Cardiac muscle cell (in vitro differentiated cells and primary cell): Measurements from ENCODE around the gene ZNF610. TPM values are rescaled to one million over a fixed set of nuclear protein-coding genes. Genes with fewer than 3 reads are reported as not detected.
"Not testable (repeated sequence)": the region's sequence is repeated elsewhere in the genome, so short reads cannot be mapped to it uniquely, and the experiment has no call there.

Experiments
- DNase-seq, 2 donors: peaks; one replicate each; pipeline versions ENCODE4 v3.0.0 to v3.0.0-alpha.2; 2010 to 2017; ENCODE audit warnings: low read depth in 1 of 2, low spot score in 1 of 2
- H3K27ac ChIP-seq: fragments of 200-600 bp; sonication (generic); 2 replicates; pipeline ENCODE4 v1.5.1; 2016
- H3K27me3 ChIP-seq: fragments of 200-600 bp; sonication (generic); 2 replicates; pipeline ENCODE4 v1.6.0; 2016; ENCODE audit warnings: control low read depth
- H3K36me3 ChIP-seq: fragments of 200-600 bp; sonication (generic); 2 replicates; pipeline ENCODE4 v1.5.1; 2016; ENCODE audit warnings: control low read depth
- H3K4me1 ChIP-seq: fragments of 200-600 bp; sonication (generic); 2 replicates; pipeline ENCODE4 v1.8.1; 2017; ENCODE audit warnings: low read depth, mild to moderate bottlenecking, mixed run types
- H3K4me3 ChIP-seq: fragments of 200-600 bp; sonication (generic); 2 replicates; pipeline ENCODE4 v1.5.1; 2016; ENCODE audit warnings: mild to moderate bottlenecking
- H3K9me3 ChIP-seq: fragments of 200-600 bp; sonication (generic); 2 replicates; pipeline ENCODE4 v1.5.1; 2017; ENCODE audit warnings: low read depth, mild to moderate bottlenecking, control low read depth
- CTCF ChIP-seq: IDR thresholded peaks from 2 replicates; pipeline ENCODE4 v1.5.1; 2012; ENCODE audit warnings: low read depth, mild to moderate bottlenecking, low read length
- polyA plus RNA-seq: library from polyadenylated mRNA; unstranded; fragments of >200 nt; fragmentation: Nextera tagmentation; extraction: Ambion mirVana; gene quantifications from 2 replicates; pipeline ENCODE4 v1.2.1, GENCODE V29; 2016
- total RNA-seq: library from RNA; depleted of rRNA; stranded (reverse); fragments of >200 nt; gene quantifications from 2 replicates; pipeline ENCODE4 v1.2.3, GENCODE V29; 2016

ZNF610 gene
- total and polyA plus RNA-seq, 2 experiments from 2014 or later, result 14.3 to 15.7 TPM

GRCh38 chr19:52336791-52337381 is 843 bp downstream of the ZNF610 start:
- peak overlapping the region; percentile 92 for H3K27ac ChIP-seq
- H3K4me1 ChIP-seq, result peaks cover 14% of the 10 kb centered on the region
- H3K36me3 ChIP-seq, result no peaks in the 10 kb centered on the region
- no peaks in the 10 kb centered on the region for H3K27me3 ChIP-seq
- DNase-seq, result peak in 1 of 2 donors; percentile 17
- H3K4me3 ChIP-seq, result peak overlapping the region; percentile 70
- no peak for TF ChIP-seq CTCF
- H3K9me3 ChIP-seq, result no peaks in the 10 kb centered on the region

- DNase-seq, H3K36me3 ChIP-seq, H3K9me3 ChIP-seq, H3K27me3 ChIP-seq, H3K4me3 ChIP-seq: not testable (repeated sequence)
- Histone ChIP-seq H3K27ac (peak overlapping the region; percentile 92), H3K4me1 (peaks cover 16% of the 10 kb centered on the region)
These were observed 3.0 kb downstream of the ZNF610 start for GRCh38 chr19:52339022-52339421.

GRCh38 chr19:52343548-52343947 is 7.5 kb downstream of the ZNF610 start:
- H3K4me1 ChIP-seq, result peaks cover 25% of the 10 kb centered on the region
- peak overlapping the region; percentile 99 for H3K27ac ChIP-seq
- H3K9me3 ChIP-seq, result no peaks in the 10 kb centered on the region
- peak; percentile 27 to 98 for DNase-seq
- TF ChIP-seq CTCF, result peak; percentile 31
- peaks cover 10% of the 10 kb centered on the region for H3K36me3 ChIP-seq
- H3K4me3 ChIP-seq, result no peak overlapping the region
- H3K27me3 ChIP-seq, result no peaks in the 10 kb centered on the region

GRCh38 chr19:52345162-52345561 is 9.1 kb downstream of the ZNF610 start:
- no peak for TF ChIP-seq CTCF
- Histone ChIP-seq H3K27ac (peak overlapping the region; percentile 99), H3K4me3 (no peak overlapping the region), H3K9me3 (no peaks in the 10 kb centered on the region), H3K4me1 (peaks cover 15% of the 10 kb centered on the region), H3K36me3 (peaks cover 11% of the 10 kb centered on the region), H3K27me3 (no peaks in the 10 kb centered on the region)
- no peak for DNase-seq

DNA sequence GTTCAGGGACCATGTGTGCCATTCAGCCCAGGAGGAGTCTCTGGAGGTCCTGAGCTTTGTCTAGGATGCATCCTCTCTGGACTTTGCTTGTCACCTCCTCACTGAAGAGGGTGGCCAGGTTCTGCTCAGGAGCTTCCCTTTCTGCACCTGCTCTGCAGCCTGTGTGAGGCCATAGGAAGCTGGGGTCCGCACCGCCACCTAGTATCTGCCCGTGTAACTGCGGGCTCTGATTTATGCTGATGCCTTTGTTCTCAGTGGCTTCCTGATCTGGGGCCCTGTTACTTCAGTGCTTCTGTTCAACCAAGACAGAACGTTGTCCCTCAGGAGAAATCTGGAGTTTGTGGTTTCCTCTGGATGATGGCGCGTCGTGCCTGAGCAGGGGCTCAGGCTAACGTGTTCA is 15.5 kb downstream of the ZNF610 start:
- Histone ChIP-seq H3K27ac (peak overlapping the region; percentile 11), H3K9me3 (no peaks in the 10 kb centered on the region), H3K4me1 (no peaks in the 10 kb centered on the region), H3K36me3 (peaks cover 46% of the 10 kb centered on the region), H3K27me3 (no peaks in the 10 kb centered on the region), H3K4me3 (no peak overlapping the region)
- peak in 1 of 2 donors; percentile 43 for DNase-seq
- TF ChIP-seq CTCF, result no peak

GRCh38 chr19:52366414-52366824 is 30.4 kb downstream of the ZNF610 start:
- Histone ChIP-seq H3K36me3 (peaks cover 19% of the 10 kb centered on the region), H3K27me3 (no peaks in the 10 kb centered on the region), H3K9me3 (peaks cover 7% of the 10 kb centered on the region), H3K4me3 (no peak overlapping the region), H3K4me1 (no peaks in the 10 kb centered on the region), H3K27ac (no peak overlapping the region)
- no peak for DNase-seq
- no peak for TF ChIP-seq CTCF
